GM12878 (cell line): ENCODE data around the gene MORF4L2. TPM values are rescaled to one million over a fixed set of nuclear protein-coding genes. Genes with fewer than 3 reads are reported as not detected.

Experiments
- CEBPB ChIP-seq, 2 experiments: fragments of 150-350 bp in 1 of 2; IDR thresholded peaks; 2 replicates each; pipeline ENCODE4 v1.6.1; 2012 to 2014; ENCODE audit warnings: low read depth in 2 of 2, low read length in 2 of 2, borderline replicate concordance in 1 of 2, inconsistent platforms in 1 of 2
- CHD1 ChIP-seq: IDR thresholded peaks from 2 replicates; pipeline ENCODE4 v1.6.1; 2012; ENCODE audit warnings: low read depth, low read length, improper control_type of control experiment
- EZH2 ChIP-seq: IDR thresholded peaks from 2 replicates; pipeline ENCODE4 v1.6.1; 2012; ENCODE audit warnings: low read depth, mild to moderate bottlenecking, control low read depth, inconsistent platforms, low read length, borderline replicate concordance; ENCODE audit not compliant: control insufficient read depth
- FOS ChIP-seq: IDR thresholded peaks from 3 replicates; pipeline ENCODE4 v1.6.1; 2011; ENCODE audit warnings: borderline replicate concordance; ENCODE audit not compliant: insufficient read length; ENCODE audit errors: extremely low read depth
- GABPA ChIP-seq: IDR thresholded peaks from 2 replicates; pipeline ENCODE4 v1.6.1; 2014; ENCODE audit warnings: antibody characterized with exemption, low read depth, mild to moderate bottlenecking, inconsistent platforms
- GATAD2B ChIP-seq: fragments of 450-650 bp; conservative IDR thresholded peaks from 2 replicates; pipeline ENCODE4 v1.6.1; 2017; ENCODE audit warnings: low read depth, mild to moderate bottlenecking, moderate library complexity
- HCFC1 ChIP-seq: fragments of 150-350 bp; IDR thresholded peaks from 2 replicates; pipeline ENCODE4 v1.6.1; 2014; ENCODE audit warnings: low read length
- HDAC2 ChIP-seq: fragments of 200-600 bp; sonication (generic); IDR thresholded peaks from 2 replicates; pipeline ENCODE4 v1.6.1; 2017
- IKZF1 ChIP-seq: fragments of 450-650 bp; conservative IDR thresholded peaks from 2 replicates; pipeline ENCODE4 v1.6.1; 2017; ENCODE audit warnings: antibody characterized with exemption, mild to moderate bottlenecking
- MEF2B ChIP-seq: fragments of 450-650 bp; IDR thresholded peaks from 2 replicates; pipeline ENCODE4 v1.6.1; 2018; ENCODE audit warnings: mild to moderate bottlenecking, moderate library complexity; ENCODE audit not compliant: partially characterized antibody, poor library complexity, severe bottlenecking
- NR2C1 ChIP-seq: fragments of 450-650 bp; IDR thresholded peaks from 2 replicates; pipeline ENCODE4 v1.6.1; 2017; ENCODE audit warnings: antibody characterized with exemption, mild to moderate bottlenecking, moderate library complexity
- NR2F1 ChIP-seq: fragments of 450-650 bp; conservative IDR thresholded peaks from 2 replicates; pipeline ENCODE4 v1.6.1; 2017; ENCODE audit warnings: mild to moderate bottlenecking
- RAD51 ChIP-seq: fragments of 450-650 bp; IDR thresholded peaks from 2 replicates; pipeline ENCODE4 v1.6.1; 2016; ENCODE audit warnings: moderate library complexity, mild to moderate bottlenecking, inconsistent platforms
- SIX5 ChIP-seq: IDR thresholded peaks from 2 replicates; pipeline ENCODE4 v1.6.1; 2011; ENCODE audit warnings: mild to moderate bottlenecking, low read depth, low read length, moderate library complexity; ENCODE audit not compliant: severe bottlenecking
- SP1 ChIP-seq: IDR thresholded peaks from one replicate; pipeline ENCODE4 v1.6.1; 2011; ENCODE audit warnings: low read depth, low read length
- SPI1 ChIP-seq: IDR thresholded peaks from 2 replicates; pipeline ENCODE4 v1.6.1; 2011; ENCODE audit warnings: low read depth, mild to moderate bottlenecking, low read length, moderate library complexity, borderline replicate concordance; ENCODE audit not compliant: insufficient read depth
- STAT1 ChIP-seq: fragments of 450-650 bp; conservative IDR thresholded peaks from 2 replicates; pipeline ENCODE4 v1.6.1; 2014; ENCODE audit warnings: antibody characterized with exemption, mild to moderate bottlenecking
- TAF1 ChIP-seq: IDR thresholded peaks from 2 replicates; pipeline ENCODE4 v1.6.1; 2011; ENCODE audit warnings: mild to moderate bottlenecking, low read depth, low read length, borderline replicate concordance
- TBL1XR1 ChIP-seq: IDR thresholded peaks from 2 replicates; pipeline ENCODE4 v1.6.1; 2012; ENCODE audit warnings: low read depth, low read length, improper control_type of control experiment
- TCF3 ChIP-seq: IDR thresholded peaks from 2 replicates; pipeline ENCODE4 v1.6.1; 2012; ENCODE audit warnings: low read depth, mild to moderate bottlenecking, low read length, borderline replicate concordance; ENCODE audit not compliant: insufficient read depth
- ZBTB40 ChIP-seq: fragments of 450-650 bp; IDR thresholded peaks from 2 replicates; pipeline ENCODE4 v1.6.1; 2016; ENCODE audit warnings: mild to moderate bottlenecking, moderate library complexity, borderline replicate concordance
- ZNF384 ChIP-seq: IDR thresholded peaks from 2 replicates; pipeline ENCODE4 v1.6.1; 2012; ENCODE audit warnings: low read depth, mild to moderate bottlenecking, low read length, improper control_type of control experiment, borderline replicate concordance
- polyA plus RNA-seq, 11 experiments: library from polyadenylated mRNA; depleted of rRNA in 4 of 11; unstranded in 6 of 11; stranded (reverse) in 5 of 11; fragments of >200 nt; fragmentation: Nextera tagmentation in 4 of 11; fragmentation: Illumina TruSeq in 1 of 11; extraction: Ambion mirVana in 4 of 11; extraction: Trizol in 1 of 11; gene quantifications; 1 replicate in 1 of 11; 2 replicates in 10 of 11; pipeline versions ENCODE4 v1.2.1 to v1.2.3, GENCODE V29; 2011 to 2016; ENCODE audit warnings: inconsistent platforms in 2 of 11, missing spikeins in 2 of 11, low read depth in 1 of 11
- total RNA-seq, 4 experiments: library from RNA; depleted of rRNA in 3 of 4; stranded (reverse); fragments of >200 nt in 3 of 4; fragmentation: Illumina TruSeq in 1 of 4; extraction: Trizol in 1 of 4; gene quantifications; 2 replicates each; pipeline versions ENCODE4 v1.2.1 to v1.2.3, GENCODE V29; 2013 to 2021
- TF ChIP-seq, protein P1 (sequence below): IDR thresholded peaks from 2 replicates; pipeline ENCODE4 v1.6.1; 2012; ENCODE audit warnings: low read depth, low read length, improper control_type of control experiment
- TF ChIP-seq, protein P2 (sequence below): IDR thresholded peaks from 2 replicates; pipeline ENCODE4 v1.6.1; 2011; ENCODE audit warnings: borderline replicate concordance, low read depth, mild to moderate bottlenecking, moderate library complexity, mixed read lengths, low read length; ENCODE audit not compliant: insufficient read depth; ENCODE audit errors: extremely low read length

MORF4L2 gene
- total and polyA plus RNA-seq, 10 of the 15 experiments (the other 5 are each of a cell fraction or from before 2014, with no cell fraction given): 118 to 311 (median 199) TPM

GRCh38 chrX:103687073-103687695 is 685 bp upstream of the MORF4L2 start (continued):
- TF ChIP-seq ZBTB40: peak; percentile 82; the same call in 1 of the 2 replicates
- TF ChIP-seq, protein P1, sequence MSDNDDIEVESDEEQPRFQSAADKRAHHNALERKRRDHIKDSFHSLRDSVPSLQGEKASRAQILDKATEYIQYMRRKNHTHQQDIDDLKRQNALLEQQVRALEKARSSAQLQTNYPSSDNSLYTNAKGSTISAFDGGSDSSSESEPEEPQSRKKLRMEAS: no peak; the same call in 1 of the 2 replicates
- no peak for TF ChIP-seq EZH2
- TF ChIP-seq STAT1: no peak
- TF ChIP-seq GABPA: peak; percentile 79
- no peak for TF ChIP-seq FOS
- peak; percentile 58 for TF ChIP-seq NR2C1
- TF ChIP-seq CHD1: no peak
- TF ChIP-seq, protein P2, sequence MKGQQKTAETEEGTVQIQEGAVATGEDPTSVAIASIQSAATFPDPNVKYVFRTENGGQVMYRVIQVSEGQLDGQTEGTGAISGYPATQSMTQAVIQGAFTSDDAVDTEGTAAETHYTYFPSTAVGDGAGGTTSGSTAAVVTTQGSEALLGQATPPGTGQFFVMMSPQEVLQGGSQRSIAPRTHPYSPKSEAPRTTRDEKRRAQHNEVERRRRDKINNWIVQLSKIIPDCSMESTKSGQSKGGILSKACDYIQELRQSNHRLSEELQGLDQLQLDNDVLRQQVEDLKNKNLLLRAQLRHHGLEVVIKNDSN: no peak
- TF ChIP-seq IKZF1: peak; percentile 24; the same call in 1 of the 2 replicates
- TF ChIP-seq ZNF384: no peak; the same call in 1 of the 2 replicates
- no peak for TF ChIP-seq TBL1XR1
- no peak for TF ChIP-seq HDAC2
- peak; percentile 32; the same call in 1 of the 2 replicates for TF ChIP-seq HCFC1
- TF ChIP-seq TAF1: 0 out of 2 replicates have a peak, but pooled peaks have one; percentile 18
- TF ChIP-seq TCF3: no peak
- TF ChIP-seq CEBPB (IDR thresholded peaks at IDR 0.05; ENCODE audit: borderline replicate concordance in 1 of 2, low read depth in 2 of 2, low read length in 2 of 2): peak in 1 of 2 experiments; percentile 56; a peak in 1 of 4 replicates
- peak; percentile 33; the same call in 1 of the 2 replicates for TF ChIP-seq SPI1
- TF ChIP-seq SP1: no peak
- no peak for TF ChIP-seq MEF2B
- TF ChIP-seq NR2F1: peak; percentile 73
- TF ChIP-seq GATAD2B: peak; percentile 59; the same call in 1 of the 2 replicates
- no peak for TF ChIP-seq RAD51
- TF ChIP-seq SIX5: no peak
